SK-N-SH (cell line): ENCODE data around the gene ARHGDIB.

Experiments used
- CTCF ChIP-seq: fragments of 200-600 bp; sonication (generic); IDR thresholded peaks from 2 replicates; pipeline ENCODE4 v1.6.1; 2017; ENCODE audit warnings: antibody characterized with exemption, mild to moderate bottlenecking, moderate library complexity
- EP300 ChIP-seq, 2 experiments: IDR thresholded peaks; 2 replicates each; pipeline versions ENCODE4 v1.4.0 to v1.6.1; 2012; ENCODE audit warnings: borderline replicate concordance in 1 of 2, low read depth in 1 of 2, low read length in 1 of 2
- EZH2phosphoT487 ChIP-seq: fragments of 200-600 bp; sonication (generic); IDR thresholded peaks from 2 replicates; pipeline ENCODE4 v1.6.1; 2017; ENCODE audit warnings: low read depth, mixed run types, mild to moderate bottlenecking, antibody characterized with exemption, moderate library complexity, borderline replicate concordance
- MAX ChIP-seq: IDR thresholded peaks from 2 replicates; pipeline ENCODE4 v1.4.0; 2012; ENCODE audit warnings: low read depth
- NRF1 ChIP-seq: IDR thresholded peaks from 2 replicates; pipeline ENCODE4 v1.6.1; 2012; ENCODE audit warnings: low read depth, mild to moderate bottlenecking, low read length
- PBX3 ChIP-seq: IDR thresholded peaks from 2 replicates; pipeline ENCODE4; 2012
- POLR2AphosphoS5 ChIP-seq: IDR thresholded peaks from 2 replicates; pipeline ENCODE4 v1.6.1; 2012; ENCODE audit warnings: low read depth, low read length
- RCOR1 ChIP-seq: fragments of 150-350 bp; IDR thresholded peaks from 2 replicates; pipeline ENCODE4 v1.6.1; 2017; ENCODE audit warnings: antibody characterized with exemption, low read length
- RFX5 ChIP-seq: IDR thresholded peaks from 2 replicates; pipeline ENCODE4 v1.6.1; 2012; ENCODE audit warnings: mild to moderate bottlenecking, improper control_type of control experiment, low read length
- TAF1 ChIP-seq: IDR thresholded peaks from 2 replicates; pipeline ENCODE4 v1.6.1; 2012; ENCODE audit warnings: low read depth, mild to moderate bottlenecking, low read length, moderate library complexity, borderline replicate concordance
- USF2 ChIP-seq: fragments of 150-350 bp; IDR thresholded peaks from 2 replicates; pipeline ENCODE4 v1.6.1; 2017; ENCODE audit warnings: antibody characterized with exemption, low read length, low read depth, borderline replicate concordance
- YY1 ChIP-seq: IDR thresholded peaks from 2 replicates; pipeline ENCODE4 v1.4.0; 2012; ENCODE audit warnings: low read depth, mild to moderate bottlenecking

- no peak for TF ChIP-seq CTCF
- TF ChIP-seq RCOR1 = no peak
- no peak for TF ChIP-seq EZH2phosphoT487
- TF ChIP-seq PBX3 = no peak
- TF ChIP-seq RFX5 = no peak
- TF ChIP-seq USF2 = no peak
- no peak for TF ChIP-seq EP300 (IDR thresholded peaks at IDR 0.05; ENCODE audit: borderline replicate concordance in 1 of 2, low read depth in 1 of 2, low read length in 1 of 2)
- TF ChIP-seq NRF1 = no peak
- TF ChIP-seq MAX = no peak
- no peak for TF ChIP-seq POLR2AphosphoS5
- TF ChIP-seq TAF1 = no peak
- TF ChIP-seq YY1 = no peak
These were observed 12.7 kb downstream of the ARHGDIB start for GRCh38 chr12:14948672-14949071.
